Measurements from ENCODE around the gene MAN1C1. TPM values are rescaled to one million over a fixed set of nuclear protein-coding genes. Genes with fewer than 3 reads are reported as not detected.

The MAN1C1 gene
- total and polyA plus RNA-seq, 9 of the 15 experiments (the other 6 are each of a cell fraction or from before 2014, with no cell fraction given) = 0.04 to 0.44 (median 0.10) TPM; not detected in 3

DNA sequence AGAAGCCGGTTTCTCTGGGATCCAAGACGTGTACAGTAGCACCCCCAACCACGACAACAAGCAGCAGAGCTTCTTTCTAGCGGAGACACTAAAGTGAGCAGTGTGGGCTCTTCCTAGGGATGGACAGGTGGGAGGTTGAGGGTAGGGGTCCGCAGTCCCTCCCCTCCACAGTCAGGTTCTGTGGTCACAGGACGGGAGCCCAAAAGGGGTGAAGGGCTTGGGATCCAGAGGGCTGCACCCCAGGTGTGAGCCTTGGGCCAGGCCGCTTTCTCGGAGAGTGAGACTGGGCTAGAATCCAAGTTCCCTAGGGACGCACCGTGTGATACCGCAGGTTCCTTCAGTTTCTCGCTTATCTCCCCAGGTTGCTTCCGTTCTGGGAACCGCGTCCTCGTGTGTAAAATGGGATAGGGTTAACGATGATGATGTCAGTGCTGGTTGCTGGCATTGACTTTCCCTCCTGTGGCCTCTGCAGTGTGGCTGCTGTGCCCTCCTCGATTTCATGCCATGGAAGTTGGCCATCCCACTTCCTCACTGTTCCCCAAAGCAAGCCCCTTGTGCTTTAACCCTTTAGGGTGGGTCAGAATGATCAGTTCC is 166.1 kb downstream of the MAN1C1 start (continued):
- TF ChIP-seq TFAM (CRISPR knock-in tag; conservative IDR thresholded peaks at IDR 0.05) (no peak), FOXJ2 (tag; IDR thresholded peaks at IDR 0.05) (no peak), RBFOX2 (IDR thresholded peaks at IDR 0.05; ENCODE audit: low read depth, low read length) (no peak), ZNF197 (CRISPR knock-in tag; IDR thresholded peaks at IDR 0.05; ENCODE audit: low read depth) (peak; percentile 61; the same call in 1 of the 2 replicates), KDM1A (IDR thresholded peaks at IDR 0.05) (no peak; a peak in 1 of 4 replicates), HSF4 (CRISPR knock-in tag; IDR thresholded peaks at IDR 0.05; ENCODE audit: borderline replicate concordance) (no peak), GABPA (tag; conservative IDR thresholded peaks at IDR 0.05; ENCODE audit: low read depth) (0 out of 2 replicates have a peak, but pooled peaks have one; percentile 36), PHF8 (IDR thresholded peaks at IDR 0.05; ENCODE audit: borderline replicate concordance, low read length) (no peak; the same call in 1 of the 2 replicates), NR1H2 (CRISPR knock-in tag; IDR thresholded peaks at IDR 0.05) (no peak), KLF1 (tag; IDR thresholded peaks at IDR 0.05) (no peak), ZNF316 (IDR thresholded peaks at IDR 0.05) (no peak), PCBP2 (IDR thresholded peaks at IDR 0.05; ENCODE audit: low read depth, low read length, poor library complexity, severe bottlenecking) (no peak), NCOA6 (IDR thresholded peaks at IDR 0.05) (no peak), ZNF644 (tag; IDR thresholded peaks at IDR 0.05; ENCODE audit: low read depth) (no peak), ZSCAN29 (IDR thresholded peaks at IDR 0.05) (no peak), EP300 (IDR thresholded peaks at IDR 0.05; ENCODE audit: low read length) (peak; percentile 90), U2AF1 (optimal IDR thresholded peaks at IDR 0.05; ENCODE audit: low read depth, low read length) (no peak), ZNF175 (CRISPR knock-in tag; IDR thresholded peaks at IDR 0.05; ENCODE audit: low read depth) (0 out of 2 replicates have a peak, but pooled peaks have one; percentile 49), ZBTB7A (IDR thresholded peaks at IDR 0.05; ENCODE audit: borderline replicate concordance, control insufficient read depth, low read depth, low read length) (peak; percentile 53; the same call in 1 of the 2 replicates), RBM22 (IDR thresholded peaks at IDR 0.05; ENCODE audit: low read depth, low read length, poor library complexity, severe bottlenecking) (no peak), PML (IDR thresholded peaks at IDR 0.05; ENCODE audit: low read length) (peak; percentile 77; the same call in 1 of the 2 replicates), ZNF77 (CRISPR knock-in tag; IDR thresholded peaks at IDR 0.05) (no peak), NR4A1 (CRISPR knock-in tag; IDR thresholded peaks at IDR 0.05) (no peak), NR4A1 (tag; IDR thresholded peaks at IDR 0.05) (no peak), RCOR1 (IDR thresholded peaks at IDR 0.05; ENCODE audit: borderline replicate concordance in 1 of 2, low read depth in 2 of 2, low read length in 2 of 2) (peak in 1 of 2 experiments; percentile 91; a peak in 3 of 4 replicates), ZFX (CRISPR knock-in tag; IDR thresholded peaks at IDR 0.05) (peak; percentile 40; the same call in 1 of the 2 replicates)
- TF ChIP-seq, protein P1, sequence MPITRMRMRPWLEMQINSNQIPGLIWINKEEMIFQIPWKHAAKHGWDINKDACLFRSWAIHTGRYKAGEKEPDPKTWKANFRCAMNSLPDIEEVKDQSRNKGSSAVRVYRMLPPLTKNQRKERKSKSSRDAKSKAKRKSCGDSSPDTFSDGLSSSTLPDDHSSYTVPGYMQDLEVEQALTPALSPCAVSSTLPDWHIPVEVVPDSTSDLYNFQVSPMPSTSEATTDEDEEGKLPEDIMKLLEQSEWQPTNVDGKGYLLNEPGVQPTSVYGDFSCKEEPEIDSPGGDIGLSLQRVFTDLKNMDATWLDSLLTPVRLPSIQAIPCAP (CRISPR knock-in tag; IDR thresholded peaks at IDR 0.05; ENCODE audit: borderline replicate concordance) = no peak
- TF ChIP-seq, protein P2, sequence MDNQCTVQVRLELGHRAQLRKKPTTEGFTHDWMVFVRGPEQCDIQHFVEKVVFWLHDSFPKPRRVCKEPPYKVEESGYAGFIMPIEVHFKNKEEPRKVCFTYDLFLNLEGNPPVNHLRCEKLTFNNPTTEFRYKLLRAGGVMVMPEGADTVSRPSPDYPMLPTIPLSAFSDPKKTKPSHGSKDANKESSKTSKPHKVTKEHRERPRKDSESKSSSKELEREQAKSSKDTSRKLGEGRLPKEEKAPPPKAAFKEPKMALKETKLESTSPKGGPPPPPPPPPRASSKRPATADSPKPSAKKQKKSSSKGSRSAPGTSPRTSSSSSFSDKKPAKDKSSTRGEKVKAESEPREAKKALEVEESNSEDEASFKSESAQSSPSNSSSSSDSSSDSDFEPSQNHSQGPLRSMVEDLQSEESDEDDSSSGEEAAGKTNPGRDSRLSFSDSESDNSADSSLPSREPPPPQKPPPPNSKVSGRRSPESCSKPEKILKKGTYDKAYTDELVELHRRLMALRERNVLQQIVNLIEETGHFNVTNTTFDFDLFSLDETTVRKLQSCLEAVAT (IDR thresholded peaks at IDR 0.05) = no peak
- TF ChIP-seq, protein P3, sequence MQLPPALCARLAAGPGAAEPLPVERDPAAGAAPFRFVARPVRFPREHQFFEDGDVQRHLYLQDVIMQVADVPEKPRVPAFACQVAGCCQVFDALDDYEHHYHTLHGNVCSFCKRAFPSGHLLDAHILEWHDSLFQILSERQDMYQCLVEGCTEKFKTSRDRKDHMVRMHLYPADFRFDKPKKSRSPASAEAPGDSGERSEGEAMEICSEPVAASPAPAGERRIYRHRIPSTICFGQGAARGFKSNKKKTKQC (CRISPR knock-in tag; IDR thresholded peaks at IDR 0.05) = no peak
